ENCODE measurements around the gene TRIM56.

Gene TRIM56

DNA sequence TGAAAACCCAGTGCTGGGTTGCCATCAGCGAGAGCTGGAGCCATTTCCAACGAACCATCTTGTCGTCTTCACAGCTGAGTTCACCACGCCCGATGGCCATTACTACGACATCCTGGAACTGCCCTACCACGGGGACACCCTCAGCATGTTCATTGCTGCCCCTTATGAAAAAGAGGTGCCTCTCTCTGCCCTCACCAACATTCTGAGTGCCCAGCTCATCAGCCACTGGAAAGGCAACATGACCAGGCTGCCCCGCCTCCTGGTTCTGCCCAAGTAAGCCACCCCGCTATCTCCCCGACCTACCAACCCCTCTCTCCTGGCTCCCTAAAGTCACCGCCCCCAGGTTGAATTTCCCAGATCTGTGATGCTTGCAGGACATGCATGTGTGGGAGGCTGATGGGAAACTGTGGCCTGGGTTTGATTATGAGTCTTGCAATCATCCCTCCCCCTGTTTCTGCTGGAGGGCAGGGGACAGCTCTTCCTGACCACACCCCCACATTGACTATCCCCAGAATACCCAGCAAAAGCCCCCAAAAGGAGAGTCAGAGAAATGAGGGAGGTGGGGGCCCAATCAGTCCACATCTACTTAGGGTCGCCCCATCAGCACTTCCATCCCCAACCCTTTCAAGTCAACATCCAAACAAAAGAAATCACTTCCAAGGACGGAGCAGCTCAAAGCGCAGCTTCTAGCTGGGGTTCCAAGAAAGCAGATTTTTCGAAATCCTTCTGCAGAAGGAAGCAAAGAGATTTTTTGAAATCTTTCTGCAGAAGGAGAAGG lies 48.5 kb downstream of the TRIM56 start:
- DNase-seq (ENCODE audit: low spot score): no peak

DNA sequence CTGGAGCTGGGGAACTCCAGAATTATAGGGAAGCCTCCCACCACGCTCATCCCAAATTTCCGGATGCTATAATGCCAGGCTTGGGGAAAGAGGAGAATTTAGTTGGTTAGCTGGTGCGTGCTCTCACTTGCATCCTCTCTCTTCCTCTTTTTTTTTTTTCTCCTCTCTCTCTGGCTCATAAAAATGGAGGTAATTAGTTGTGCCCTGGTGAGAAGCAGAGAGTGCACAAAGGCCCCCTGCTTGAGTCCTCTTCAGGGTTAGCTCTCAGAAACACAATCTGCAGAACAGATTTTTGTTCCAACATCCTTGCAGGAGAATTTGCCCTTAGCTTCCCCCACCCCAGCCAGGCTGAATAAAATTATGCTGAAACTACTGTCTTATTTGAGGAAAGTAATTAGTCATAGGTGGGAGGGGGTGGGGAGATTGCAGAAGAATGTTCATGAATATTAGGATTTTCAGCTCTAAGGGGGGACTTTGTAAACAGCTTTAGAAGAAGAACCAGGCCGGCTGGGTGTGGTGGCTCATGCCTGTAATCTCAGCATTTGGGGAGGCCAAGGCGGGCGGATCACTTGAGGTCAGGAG lies 49.2 kb downstream of the TRIM56 start:
- DNase-seq (ENCODE audit: low spot score): no peak

DNA sequence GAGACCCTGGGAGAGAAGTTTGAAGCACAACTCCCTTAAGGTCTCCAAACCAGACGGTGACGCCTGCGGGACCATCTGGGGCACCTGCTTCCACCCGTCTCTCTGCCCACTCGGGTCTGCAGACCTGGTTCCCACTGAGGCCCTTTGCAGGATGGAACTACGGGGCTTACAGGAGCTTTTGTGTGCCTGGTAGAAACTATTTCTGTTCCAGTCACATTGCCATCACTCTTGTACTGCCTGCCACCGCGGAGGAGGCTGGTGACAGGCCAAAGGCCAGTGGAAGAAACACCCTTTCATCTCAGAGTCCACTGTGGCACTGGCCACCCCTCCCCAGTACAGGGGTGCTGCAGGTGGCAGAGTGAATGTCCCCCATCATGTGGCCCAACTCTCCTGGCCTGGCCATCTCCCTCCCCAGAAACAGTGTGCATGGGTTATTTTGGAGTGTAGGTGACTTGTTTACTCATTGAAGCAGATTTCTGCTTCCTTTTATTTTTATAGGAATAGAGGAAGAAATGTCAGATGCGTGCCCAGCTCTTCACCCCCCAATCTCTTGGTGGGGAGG lies 52.5 kb downstream of the TRIM56 start:
- no peak for DNase-seq (ENCODE audit: low spot score)

DNA sequence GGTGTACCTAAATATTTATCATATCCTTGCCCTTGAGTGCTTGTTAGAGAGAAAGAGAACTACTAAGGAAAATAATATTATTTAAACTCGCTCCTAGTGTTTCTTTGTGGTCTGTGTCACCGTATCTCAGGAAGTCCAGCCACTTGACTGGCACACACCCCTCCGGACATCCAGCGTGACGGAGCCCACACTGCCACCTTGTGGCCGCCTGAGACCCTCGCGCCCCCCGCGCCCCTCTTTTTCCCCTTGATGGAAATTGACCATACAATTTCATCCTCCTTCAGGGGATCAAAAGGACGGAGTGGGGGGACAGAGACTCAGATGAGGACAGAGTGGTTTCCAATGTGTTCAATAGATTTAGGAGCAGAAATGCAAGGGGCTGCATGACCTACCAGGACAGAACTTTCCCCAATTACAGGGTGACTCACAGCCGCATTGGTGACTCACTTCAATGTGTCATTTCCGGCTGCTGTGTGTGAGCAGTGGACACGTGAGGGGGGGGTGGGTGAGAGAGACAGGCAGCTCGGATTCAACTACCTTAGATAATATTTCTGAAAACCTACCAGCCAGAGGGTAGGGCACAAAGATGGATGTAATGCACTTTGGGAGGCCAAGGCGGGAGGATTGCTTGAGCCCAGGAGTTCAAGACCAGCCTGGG lies 53.1 kb downstream of the TRIM56 start:
- DNase-seq (ENCODE audit: low spot score): peak; percentile 91

- DNase-seq (ENCODE audit: low spot score): no peak
Measured at GRCh38 chr7:101140339-101140699, 55.0 kb downstream of the TRIM56 start.

DNA sequence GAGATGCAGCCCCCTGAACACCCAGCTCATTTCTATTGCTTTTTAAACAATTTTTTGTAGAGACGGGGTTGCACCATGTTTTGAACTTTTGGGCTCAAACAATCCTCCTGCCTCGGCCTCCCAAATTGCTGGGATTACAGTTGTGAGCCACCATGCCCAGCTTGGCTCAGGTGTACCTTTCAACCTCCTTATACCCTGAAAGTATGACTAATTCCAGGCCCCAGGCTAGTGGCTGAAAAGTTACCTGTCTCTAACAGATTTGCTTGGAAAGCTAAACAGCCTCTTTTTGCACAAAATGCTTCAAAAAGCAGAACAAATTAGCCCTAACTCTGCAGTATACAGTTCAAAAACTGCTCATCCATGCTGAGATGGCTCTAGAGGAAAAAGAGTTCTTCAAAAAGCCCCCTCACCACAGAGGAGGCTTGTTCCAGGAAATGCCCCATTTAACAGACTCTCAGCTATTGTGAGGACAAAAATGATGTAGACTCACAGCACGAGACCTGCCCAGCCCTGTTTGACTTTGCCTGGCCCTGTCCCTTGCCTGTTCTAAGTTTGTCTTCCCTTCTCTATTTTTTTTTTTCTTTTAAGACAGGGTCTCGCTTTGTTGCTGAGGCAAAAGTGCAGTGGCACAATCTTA lies 55.6 kb downstream of the TRIM56 start:
- no peak for DNase-seq (ENCODE audit: low spot score)
